A549 (cell line): Measurements from ENCODE around the gene XPO5. TPM values are rescaled to one million over a fixed set of nuclear protein-coding genes. Genes with fewer than 3 reads are reported as not detected.
"Not testable (repeated sequence)": the region's sequence is repeated elsewhere in the genome, so short reads cannot be mapped to it uniquely, and the experiment has no call there.

ENCODE experiments used
- ATAC-seq, 2 experiments: fragments of 200-7000 bp in 1 of 2; fragments of >200 bp in 1 of 2; cut with Nextera tagmentation in 1 of 2; cut with Tn5 transposase in 1 of 2; 3 replicates each; pipeline versions ENCODE4 v1.8.0 to v1.9.1; 2018 to 2020; ENCODE audit warnings: mild to moderate bottlenecking in 1 of 2, moderate library complexity in 1 of 2
- CTCF ChIA-PET: fragments of 300-600 bp; sonication (Branson Sonifier 250); formaldehyde crosslinking; extraction: SDS; loops from one replicate; lab custom pipeline; 2021; ENCODE audit warnings: antibody characterized with exemption, inconsistent platforms; lab: Yijun Ruan, JAX
- POLR2A ChIA-PET: fragments of 350-600 bp; formaldehyde crosslinking; extraction: SDS; loops from one replicate; lab custom pipeline; 2021; ENCODE audit warnings: antibody characterized with exemption, inconsistent platforms; lab: Yijun Ruan, JAX
- DNase-seq, 2 experiments: peaks; one replicate each; pipeline versions ENCODE4 v3.0.0 to v3.0.0-alpha.2; 2011 to 2016; ENCODE audit warnings: low read depth in 1 of 2, low spot score in 1 of 2
- FAIRE-seq: peaks from 2 replicates; lab custom pipeline; 2011; peaks lifted over from hg19 to GRCh38; lab: Jason Lieb, UNC
- H3K27ac ChIP-seq, 2 experiments: fragments of >200 bp; sonication (Bioruptor Twin); formaldehyde crosslinking; 3 replicates each; pipeline ENCODE4 v1.5.1; 2016 to 2017
- H3K4me1 ChIP-seq: fragments of >200 bp; sonication (Bioruptor Twin); formaldehyde crosslinking; 3 replicates; pipeline ENCODE4 v1.6.1; 2016
- H3K4me2 ChIP-seq: fragments of >200 bp; sonication (Bioruptor Twin); formaldehyde crosslinking; 3 replicates; pipeline ENCODE4 v1.6.1; 2016
- H3K4me3 ChIP-seq: fragments of >200 bp; sonication (Bioruptor Twin); formaldehyde crosslinking; 3 replicates; pipeline ENCODE4 v1.5.1; 2016
- H3K9me3 ChIP-seq: fragments of >200 bp; sonication (Bioruptor Twin); formaldehyde crosslinking; 3 replicates; pipeline ENCODE4 v1.6.1; 2016
- CBX2 ChIP-seq: fragments of 200-600 bp; sonication (generic); IDR thresholded peaks from 2 replicates; pipeline ENCODE4 v1.6.1; 2016; ENCODE audit warnings: low read depth, mild to moderate bottlenecking, borderline replicate concordance
- CEBPB ChIP-seq, 2 experiments: fragments of >200 bp in 1 of 2; sonication (Bioruptor Twin) in 1 of 2; formaldehyde crosslinking in 1 of 2; IDR thresholded peaks; 2 replicates each; pipeline ENCODE4 v1.6.1; 2012 to 2016
- CHD2 ChIP-seq: fragments of 150-350 bp; IDR thresholded peaks from 2 replicates; pipeline ENCODE4 v1.6.1; 2014; ENCODE audit warnings: low read length; ENCODE audit not compliant: partially characterized antibody
- E2F6 ChIP-seq: IDR thresholded peaks from 2 replicates; pipeline ENCODE4 v1.6.1; 2012; ENCODE audit warnings: low read depth, borderline replicate concordance
- EHMT2 ChIP-seq: fragments of 200-600 bp; sonication (generic); IDR thresholded peaks from 2 replicates; pipeline ENCODE4 v1.6.1; 2016; ENCODE audit warnings: antibody characterized with exemption, low read depth, mild to moderate bottlenecking, moderate library complexity
- EP300 ChIP-seq, 2 experiments: fragments of >200 bp; sonication (Bioruptor Twin); formaldehyde crosslinking; IDR thresholded peaks; 2 replicates in 1 of 2; 3 replicates in 1 of 2; pipeline ENCODE4 v1.6.1; 2016 to 2017
- ESRRA ChIP-seq: fragments of 150-350 bp; IDR thresholded peaks from 2 replicates; pipeline ENCODE4 v1.6.1; 2014; ENCODE audit warnings: mild to moderate bottlenecking, low read length, borderline replicate concordance
- FOXS1 ChIP-seq: fragments of 250-450 bp; sonication (Bioruptor Pico); IDR thresholded peaks from 2 replicates; pipeline ENCODE4 v1.5.0; 2020; ENCODE audit warnings: mild to moderate bottlenecking, moderate library complexity
- HMGXB4 ChIP-seq: fragments of 250-450 bp; sonication (Bioruptor Pico); IDR thresholded peaks from 2 replicates; pipeline ENCODE4 v1.5.0; 2021; ENCODE audit warnings: mild to moderate bottlenecking, moderate library complexity, borderline replicate concordance
- HOXB13 ChIP-seq: fragments of 250-450 bp; sonication (Bioruptor Pico); IDR thresholded peaks from 2 replicates; pipeline ENCODE4 v1.5.0; 2020; ENCODE audit warnings: low read depth, mild to moderate bottlenecking, moderate library complexity
- HOXB5 ChIP-seq: fragments of 250-450 bp; sonication (Bioruptor Pico); IDR thresholded peaks from 2 replicates; pipeline ENCODE4 v1.5.0; 2020; ENCODE audit warnings: mild to moderate bottlenecking, moderate library complexity
- KDM5A ChIP-seq: fragments of 200-600 bp; sonication (generic); IDR thresholded peaks from 2 replicates; pipeline ENCODE4 v1.6.1; 2016; ENCODE audit warnings: antibody characterized with exemption, mild to moderate bottlenecking
- MAX ChIP-seq: IDR thresholded peaks from 2 replicates; pipeline ENCODE4 v1.6.1; 2012
- NPAS2 ChIP-seq: fragments of 250-450 bp; sonication (Bioruptor Pico); IDR thresholded peaks from 2 replicates; pipeline ENCODE4 v1.8.0; 2022; ENCODE audit warnings: mild to moderate bottlenecking, moderate library complexity, borderline replicate concordance
- POLR2A ChIP-seq: IDR thresholded peaks from 2 replicates; pipeline ENCODE4 v1.6.1; 2012; ENCODE audit warnings: mild to moderate bottlenecking, low read length
- REST ChIP-seq: fragments of 200-600 bp; sonication (generic); IDR thresholded peaks from 2 replicates; pipeline ENCODE4 v1.6.1; 2016; ENCODE audit warnings: antibody characterized with exemption, mild to moderate bottlenecking, moderate library complexity
- SMC3 ChIP-seq: fragments of >200 bp; sonication (Bioruptor Twin); formaldehyde crosslinking; IDR thresholded peaks from 3 replicates; pipeline ENCODE4 v1.6.1; 2018; ENCODE audit warnings: inconsistent platforms
- USF2 ChIP-seq: fragments of 450-650 bp; IDR thresholded peaks from 2 replicates; pipeline ENCODE4 v1.6.1; 2014; ENCODE audit warnings: antibody characterized with exemption
- ZC3H11A ChIP-seq: fragments of 450-650 bp; IDR thresholded peaks from 2 replicates; pipeline ENCODE4 v1.6.1; 2014; ENCODE audit warnings: antibody characterized with exemption, mild to moderate bottlenecking
- ZFP36 ChIP-seq: fragments of 450-650 bp; IDR thresholded peaks from 2 replicates; pipeline ENCODE4 v1.6.1; 2014; ENCODE audit warnings: borderline replicate concordance; ENCODE audit not compliant: partially characterized antibody
- ZSCAN20 ChIP-seq: fragments of 250-450 bp; sonication (Bioruptor Pico); IDR thresholded peaks from 2 replicates; pipeline ENCODE4 v1.8.0; 2022; ENCODE audit warnings: mild to moderate bottlenecking, moderate library complexity
- WGBS: methylation state at CpG from one replicate; pipeline ENCODE4 v1.1.6; 2017; ENCODE audit errors: missing lambda C conversion rate; 5-methylcytosine and 5-hydroxymethylcytosine counted together
- polyA plus RNA-seq, 4 experiments: library from polyadenylated mRNA; depleted of rRNA in 3 of 4; stranded (reverse); fragments of >200 nt; fragmentation: RNase III in 1 of 4; extraction: RNeasy Plus Mini Kit Qiagen cat#74134 plus additional on column Dnase treatment in 1 of 4; gene quantifications; 2 replicates in 3 of 4; 3 replicates in 1 of 4; pipeline ENCODE4 v1.2.3, GENCODE V29; 2011 to 2017

XPO5 gene
- polyA plus RNA-seq, 2 of the 4 experiments (the other 2 are of a cell fraction), result 24.8 to 51.0 TPM

- ATAC-seq (no peak), DNase-seq (no peak), FAIRE-seq (no peak)
- 0 out of 4 replicates have a peak, but pooled peaks of 1 of the 2 experiments have one; percentile 11 for TF ChIP-seq CEBPB (IDR thresholded peaks at IDR 0.05)
- TF ChIP-seq KDM5A, result no peak
- CTCF ChIA-PET, result interaction anchor here (0.7 to 1.0 kb wide), 2 partner anchors 25 to 624 kb away, joined by 3 to 4 read pairs; partner anchors contain the start of gene XPO5
- Histone ChIP-seq H3K4me1 (no peaks in the 10 kb centered on the region; the same call in 2 of the 3 replicates), H3K9me3 (no peaks in the 10 kb centered on the region), H3K4me2 (no peak overlapping the region), H3K27ac (no peak overlapping the region), H3K4me3 (no peak overlapping the region)
- POLR2A ChIA-PET, result no interaction called here
- 91% methylated on average over 2 of the region's 2 CpGs for WGBS
These were observed 24.8 kb upstream of the XPO5 start for GRCh38 chr6:43600595-43600994.

GRCh38 chr6:43593938-43594337, 18.1 kb upstream of the XPO5 start:
- Histone ChIP-seq H3K27ac (no peak overlapping the region), H3K4me1 (no peaks in the 10 kb centered on the region), H3K9me3 (no peaks in the 10 kb centered on the region), H3K4me3 (no peak overlapping the region)
- WGBS, result 88% methylated on average over 1 of the region's 1 CpG
- CTCF ChIA-PET, result interaction anchor here (0.8 to 7.1 kb wide), 4 partner anchors 9 to 87 kb away, joined by 3 to 45 read pairs (median 3); no protein-coding TSS in a partner anchor
- ATAC-seq, result no peak
- TF ChIP-seq MAX (no peak), E2F6 (no peak), HMGXB4 (CRISPR knock-in tag) (no peak), ESRRA (no peak), EP300 (IDR thresholded peaks at IDR 0.05) (no peak), ZSCAN20 (CRISPR knock-in tag) (no peak), USF2 (no peak), FOXS1 (no peak), CEBPB (IDR thresholded peaks at IDR 0.05) (no peak), ZFP36 (no peak), POLR2A (no peak), ZC3H11A (no peak), HOXB13 (CRISPR knock-in tag) (no peak)
- TF ChIP-seq, all 56 proteins: peak for 0
- no peak for FAIRE-seq
- H3K4me2 ChIP-seq, result no peak overlapping the region
- POLR2A ChIA-PET, result interaction anchor here (0.9 kb wide), 1 partner anchor 10 kb away, joined by 3 read pairs; no protein-coding TSS in a partner anchor
- no peak for DNase-seq

GRCh38 chr6:43589564-43589963, 13.7 kb upstream of the XPO5 start:
- POLR2A ChIA-PET, H3K4me1 ChIP-seq, ATAC-seq, H3K4me3 ChIP-seq, H3K4me2 ChIP-seq, FAIRE-seq, DNase-seq, H3K9me3 ChIP-seq, H3K27ac ChIP-seq, CTCF ChIA-PET: not testable (repeated sequence)
- 93% methylated on average over 1 of the region's 1 CpG for WGBS

- ATAC-seq (no peak), FAIRE-seq (no peak), DNase-seq (no peak)
- WGBS, result 97% methylated on average over 5 of the region's 5 CpGs
- TF ChIP-seq MAX (no peak), HOXB5 (CRISPR knock-in tag) (no peak), NPAS2 (CRISPR knock-in tag) (no peak), CHD2 (no peak), REST (no peak), SMC3 (no peak), EHMT2 (no peak), CBX2 (no peak), E2F6 (no peak)
- Histone ChIP-seq H3K27ac (no peak overlapping the region), H3K4me3 (no peak overlapping the region), H3K4me1 (no peaks in the 10 kb centered on the region), H3K9me3 (no peaks in the 10 kb centered on the region), H3K4me2 (no peak overlapping the region)
- POLR2A ChIA-PET, result no interaction called here
- CTCF ChIA-PET, result interaction anchor here (0.7 kb wide), 2 partner anchors 262 to 490 kb away, joined by 3 read pairs; no protein-coding TSS in a partner anchor
These were observed 12.4 kb upstream of the XPO5 start for GRCh38 chr6:43588194-43588593.
